ENCODE measurements around the gene UBE2U.

The UBE2U gene

DNA sequence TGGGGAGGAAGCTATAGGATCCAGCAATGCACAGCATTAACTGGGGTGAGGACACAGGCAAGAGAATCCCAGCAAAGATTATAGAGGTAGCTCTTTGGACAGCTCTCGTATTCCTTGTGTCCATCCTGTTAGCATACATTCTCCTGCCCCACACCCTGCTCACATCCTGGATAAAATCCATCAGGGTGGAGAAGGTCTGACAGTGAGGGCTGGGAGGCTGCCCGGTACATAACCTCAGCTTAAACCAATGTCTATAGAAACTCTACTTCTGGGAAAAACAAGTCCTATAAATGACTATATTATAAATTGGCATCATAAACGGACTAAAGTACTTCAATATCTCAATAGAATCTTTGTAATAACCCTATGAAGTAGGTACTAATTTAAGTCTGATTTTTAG lies 36.8 kb upstream of the UBE2U start:
- TF ChIP-seq, protein P1, sequence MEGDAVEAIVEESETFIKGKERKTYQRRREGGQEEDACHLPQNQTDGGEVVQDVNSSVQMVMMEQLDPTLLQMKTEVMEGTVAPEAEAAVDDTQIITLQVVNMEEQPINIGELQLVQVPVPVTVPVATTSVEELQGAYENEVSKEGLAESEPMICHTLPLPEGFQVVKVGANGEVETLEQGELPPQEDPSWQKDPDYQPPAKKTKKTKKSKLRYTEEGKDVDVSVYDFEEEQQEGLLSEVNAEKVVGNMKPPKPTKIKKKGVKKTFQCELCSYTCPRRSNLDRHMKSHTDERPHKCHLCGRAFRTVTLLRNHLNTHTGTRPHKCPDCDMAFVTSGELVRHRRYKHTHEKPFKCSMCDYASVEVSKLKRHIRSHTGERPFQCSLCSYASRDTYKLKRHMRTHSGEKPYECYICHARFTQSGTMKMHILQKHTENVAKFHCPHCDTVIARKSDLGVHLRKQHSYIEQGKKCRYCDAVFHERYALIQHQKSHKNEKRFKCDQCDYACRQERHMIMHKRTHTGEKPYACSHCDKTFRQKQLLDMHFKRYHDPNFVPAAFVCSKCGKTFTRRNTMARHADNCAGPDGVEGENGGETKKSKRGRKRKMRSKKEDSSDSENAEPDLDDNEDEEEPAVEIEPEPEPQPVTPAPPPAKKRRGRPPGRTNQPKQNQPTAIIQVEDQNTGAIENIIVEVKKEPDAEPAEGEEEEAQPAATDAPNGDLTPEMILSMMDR (IDR thresholded peaks at IDR 0.05; ENCODE audit: low read depth, low read length) = no peak
- no peak overlapping the region for H3K4me3 ChIP-seq (ENCODE audit: low read depth, low read length)

DNA sequence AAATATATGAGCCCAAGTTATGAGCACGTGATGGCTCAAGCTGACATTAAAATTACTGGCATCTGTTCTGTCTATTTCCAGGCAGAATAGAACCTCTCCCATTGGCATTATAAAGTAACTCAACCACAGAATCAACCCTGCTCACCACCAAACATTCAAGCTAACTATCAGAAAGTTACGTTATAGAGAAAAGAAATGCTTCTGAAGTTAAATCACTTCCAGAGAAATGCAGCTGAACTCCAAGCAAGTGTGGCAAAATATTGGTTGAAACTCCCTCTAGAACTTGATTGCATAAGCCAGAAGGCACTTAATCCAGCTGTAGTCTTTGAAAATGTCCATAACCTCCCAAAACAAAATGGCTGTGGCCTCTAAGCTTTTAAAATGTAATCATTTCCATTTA lies 36.2 kb upstream of the UBE2U start:
- no peak overlapping the region for H3K4me3 ChIP-seq (ENCODE audit: low read depth, low read length)
- TF ChIP-seq, protein P1 (IDR thresholded peaks at IDR 0.05; ENCODE audit: low read depth, low read length) = no peak

DNA sequence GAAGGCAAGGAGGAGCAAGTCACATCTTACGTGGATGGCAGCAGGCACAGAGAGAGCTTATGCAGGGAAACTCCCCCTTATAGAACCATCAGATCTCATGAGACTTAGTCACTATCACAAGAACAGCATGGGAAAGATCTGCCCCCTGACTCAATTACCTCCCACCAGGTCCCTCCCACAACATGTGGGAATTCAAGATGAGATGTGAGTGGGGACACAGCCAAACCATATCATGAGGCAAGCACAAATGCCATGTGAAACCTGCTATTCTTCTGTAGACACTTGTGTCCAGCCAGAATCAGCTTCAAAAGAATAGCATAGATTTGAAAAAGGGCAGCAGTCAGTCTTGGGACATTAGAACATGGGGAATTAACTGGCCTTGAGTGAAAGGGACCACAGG lies 32.2 kb upstream of the UBE2U start:
- H3K4me3 ChIP-seq (ENCODE audit: low read depth, low read length) = no peak overlapping the region
- TF ChIP-seq, protein P1 (IDR thresholded peaks at IDR 0.05; ENCODE audit: low read depth, low read length) = no peak

DNA sequence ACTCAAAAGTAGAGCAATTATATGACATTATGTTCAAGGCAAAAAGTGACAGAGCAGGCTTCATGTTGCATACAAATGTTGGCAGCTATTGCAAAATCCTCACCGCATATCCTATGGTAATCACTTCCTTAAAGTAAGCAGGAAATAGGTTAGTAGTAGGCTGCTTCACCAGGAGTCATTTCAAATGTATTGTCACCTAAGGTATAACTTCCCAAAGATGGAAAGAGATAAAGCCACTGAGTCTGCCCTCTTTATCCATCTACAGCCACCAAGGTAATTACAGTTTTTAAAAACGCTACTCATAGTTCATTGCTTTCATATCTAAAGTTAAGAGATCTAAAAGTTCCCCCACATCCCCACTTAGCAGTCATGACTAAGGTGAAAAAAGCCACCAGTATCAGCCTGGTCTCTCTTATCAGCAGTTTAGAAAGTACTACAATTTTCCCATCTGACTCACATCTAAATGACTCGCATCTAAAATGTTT lies 31.6 kb upstream of the UBE2U start:
- TF ChIP-seq, protein P1 (IDR thresholded peaks at IDR 0.05; ENCODE audit: low read depth, low read length) = no peak
- no peak overlapping the region for H3K4me3 ChIP-seq (ENCODE audit: low read depth, low read length)

DNA sequence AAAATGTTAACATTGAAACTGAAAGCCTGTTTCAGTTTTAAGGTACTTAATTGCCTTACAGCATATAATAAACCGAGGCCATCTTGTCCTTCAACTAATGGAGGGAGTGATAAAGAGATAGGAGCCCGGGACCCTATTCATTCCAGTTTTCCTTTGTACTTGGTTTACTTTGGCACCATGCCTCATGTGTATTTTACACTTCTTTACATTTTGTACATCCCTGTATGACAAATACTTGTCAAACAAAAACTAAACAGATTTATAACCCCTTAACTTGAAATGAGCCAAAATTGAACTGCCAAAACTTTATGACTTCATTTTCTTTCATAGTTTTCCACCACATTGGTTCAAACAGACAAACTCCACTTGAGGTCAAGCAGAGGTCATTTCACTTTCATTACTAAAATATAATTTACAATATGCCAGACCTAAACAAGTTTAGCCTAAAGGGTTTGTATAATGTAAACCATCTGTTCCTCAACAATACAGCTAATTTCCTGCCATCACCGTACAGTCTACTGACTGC lies 30.9 kb upstream of the UBE2U start:
- TF ChIP-seq, protein P1 (IDR thresholded peaks at IDR 0.05; ENCODE audit: low read depth, low read length) = no peak

DNA sequence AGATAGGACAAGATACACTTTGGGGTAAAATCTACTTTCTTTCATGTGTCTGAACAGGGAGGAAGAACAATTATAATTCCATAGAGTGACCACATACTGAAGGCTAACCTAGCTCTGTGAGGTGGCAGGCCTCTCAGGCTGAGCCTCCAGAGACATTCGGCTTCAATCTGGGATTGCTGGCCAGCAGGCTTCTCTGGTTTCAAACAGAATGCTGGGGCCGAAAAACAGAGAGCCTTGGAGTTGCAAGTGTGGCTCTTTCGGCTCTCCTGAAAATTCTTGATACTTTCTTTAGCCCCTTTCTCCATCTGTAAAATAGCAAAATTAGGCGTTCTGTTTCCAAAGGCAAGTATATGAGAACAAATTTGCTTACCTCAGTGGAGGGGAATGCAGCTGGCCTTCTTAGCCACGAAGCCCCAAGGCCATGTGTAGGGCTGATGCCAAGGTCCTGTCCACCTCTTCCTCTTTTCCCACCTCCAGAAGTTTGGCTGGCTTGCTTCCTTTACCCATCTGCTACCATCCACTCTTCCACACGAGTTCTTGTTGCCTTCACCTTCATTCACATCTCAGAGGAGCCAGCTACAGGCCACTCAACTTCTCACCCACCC lies 30.0 kb upstream of the UBE2U start:
- TF ChIP-seq, protein P1 (IDR thresholded peaks at IDR 0.05; ENCODE audit: low read depth, low read length) = no peak
- H3K4me3 ChIP-seq (ENCODE audit: low read depth, low read length) = no peak overlapping the region

More for the DNA sequence above, 30.9 kb upstream of the UBE2U start:
- no peak overlapping the region for H3K4me3 ChIP-seq (ENCODE audit: low read depth, low read length)

DNA sequence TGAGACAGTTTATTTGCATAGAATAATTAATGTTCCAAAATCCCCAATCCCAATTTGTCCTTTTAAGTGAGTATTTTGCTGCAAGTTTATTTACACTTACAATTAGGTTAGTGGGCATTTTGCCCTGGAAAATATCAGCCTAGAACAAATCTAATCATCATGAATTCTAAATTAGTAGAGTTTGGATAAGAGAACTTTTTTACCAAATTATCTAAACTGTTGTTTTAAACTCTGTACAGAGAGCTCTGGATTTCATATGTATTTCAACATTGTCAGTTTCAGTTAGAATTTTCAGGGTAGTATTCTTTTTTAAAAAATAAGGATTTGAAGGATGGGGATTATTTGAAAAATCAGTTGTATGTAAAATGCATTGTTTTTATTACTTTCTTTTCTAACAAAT lies 27.8 kb upstream of the UBE2U start:
- H3K4me3 ChIP-seq (ENCODE audit: low read depth, low read length) = no peak overlapping the region
- TF ChIP-seq, protein P1 (IDR thresholded peaks at IDR 0.05; ENCODE audit: low read depth, low read length) = no peak
